HG02759 (cell line): Measurements from ENCODE around the gene WDR76.

Experiments
- ATAC-seq: cut with Tn5 transposase; IDR thresholded peaks from one replicate; pipeline ENCODE4 v1.9.1; 2021; ENCODE audit warnings: mild to moderate bottlenecking, moderate library complexity; ENCODE audit not compliant: unreplicated experiment

Gene WDR76

GRCh38 chr15:43873651-43874050 is 46.8 kb downstream of the WDR76 start:
- ATAC-seq, result no peak

GRCh38 chr15:43876872-43877271 is 50.1 kb downstream of the WDR76 start:
- no peak for ATAC-seq

GRCh38 chr15:43877371-43877770 is 50.6 kb downstream of the WDR76 start:
- no peak for ATAC-seq

GRCh38 chr15:43878446-43878845 is 51.6 kb downstream of the WDR76 start:
- no peak for ATAC-seq

- ATAC-seq, result no peak
Measured at GRCh38 chr15:43879386-43880355, 52.9 kb downstream of the WDR76 start.

- ATAC-seq, result no peak
Measured at GRCh38 chr15:43880406-43881194, 53.8 kb downstream of the WDR76 start.

GRCh38 chr15:43881245-43881644 is 54.4 kb downstream of the WDR76 start:
- ATAC-seq, result no peak

- ATAC-seq, result no peak
Measured at GRCh38 chr15:43881944-43882343, 55.1 kb downstream of the WDR76 start.

- ATAC-seq, result no peak
Measured at GRCh38 chr15:43883571-43883970, 56.8 kb downstream of the WDR76 start.

- ATAC-seq, result no peak
Measured at GRCh38 chr15:43886558-43886957, 59.8 kb downstream of the WDR76 start.

- ATAC-seq, result no peak
Measured at GRCh38 chr15:43887901-43888300, 61.1 kb downstream of the WDR76 start.

GRCh38 chr15:43889042-43889441 is 62.2 kb downstream of the WDR76 start:
- no peak for ATAC-seq

GRCh38 chr15:43893956-43894355 is 67.2 kb downstream of the WDR76 start:
- no peak for ATAC-seq

GRCh38 chr15:43895586-43895985 is 68.8 kb downstream of the WDR76 start:
- no peak for ATAC-seq

GRCh38 chr15:43896543-43896942 is 69.7 kb downstream of the WDR76 start:
- ATAC-seq, result no peak

- ATAC-seq, result no peak
Measured at GRCh38 chr15:43898891-43899290, 72.1 kb downstream of the WDR76 start.

GRCh38 chr15:43899928-43900327 is 73.1 kb downstream of the WDR76 start:
- ATAC-seq, result no peak

GRCh38 chr15:43900996-43901395 is 74.2 kb downstream of the WDR76 start:
- ATAC-seq, result no peak

GRCh38 chr15:43901495-43901894 is 74.7 kb downstream of the WDR76 start:
- ATAC-seq, result no peak

- no peak for ATAC-seq
Measured at GRCh38 chr15:43903864-43904290, 77.1 kb downstream of the WDR76 start.

GRCh38 chr15:43905755-43906154 is 79.0 kb downstream of the WDR76 start:
- no peak for ATAC-seq
